Measurements from ENCODE around the gene MARCHF6.
"Not testable (repeated sequence)": the region's sequence is repeated elsewhere in the genome, so short reads cannot be mapped to it uniquely, and the experiment has no call there.

MARCHF6 gene

DNA sequence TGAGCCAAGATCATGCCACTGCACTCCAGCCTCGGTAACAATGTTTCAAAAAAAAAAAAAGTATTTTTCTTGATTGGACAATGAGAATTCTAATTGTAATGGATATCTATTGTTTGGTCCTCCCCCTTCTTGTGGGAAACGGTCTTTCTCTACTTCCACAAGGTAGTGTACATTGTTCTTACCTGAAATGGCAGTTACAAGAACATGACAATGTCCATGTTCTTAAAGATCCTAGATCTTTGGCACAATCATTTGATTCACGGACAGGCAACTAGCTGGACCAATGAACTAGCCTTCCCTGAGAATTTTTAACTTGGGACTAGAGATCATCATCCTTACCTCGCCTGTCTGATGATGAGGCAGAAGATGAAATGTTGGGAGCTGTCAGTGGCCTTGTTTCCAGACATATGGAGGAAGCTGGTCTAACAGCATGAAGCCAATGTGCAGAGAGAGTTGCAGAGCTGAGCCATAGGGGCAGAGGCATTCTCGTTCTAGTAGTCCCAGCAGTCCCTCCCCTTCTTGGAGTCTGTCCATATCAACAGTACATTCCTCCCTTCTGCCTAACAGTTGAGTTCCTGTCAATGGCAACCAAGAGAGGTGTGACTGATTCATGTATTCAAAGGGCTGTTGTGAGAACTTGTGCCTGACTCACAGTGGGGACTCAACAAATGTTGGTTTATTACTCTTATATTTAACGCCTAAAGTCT lies 2.1 kb upstream of the MARCHF6 start:
- DNase-seq = no peak

DNA sequence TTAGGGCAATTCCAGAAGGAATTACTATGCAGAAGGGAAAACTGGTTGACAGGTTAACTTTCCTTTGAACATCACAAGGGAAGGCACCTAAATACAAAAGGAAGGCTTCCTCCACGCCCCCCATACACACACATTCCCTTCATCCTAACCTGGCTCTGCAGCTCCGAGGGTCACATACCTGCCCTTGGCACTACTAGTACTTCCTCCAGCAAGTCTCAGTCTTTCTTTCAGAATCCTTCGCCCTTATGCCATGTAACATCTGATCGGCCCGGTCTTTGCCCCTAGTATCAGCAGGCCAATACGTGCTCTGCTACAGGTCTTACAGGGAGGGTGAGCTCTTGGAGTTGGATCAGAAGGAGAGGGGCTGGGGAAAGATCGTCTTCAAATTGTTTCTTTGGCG lies 1.6 kb upstream of the MARCHF6 start:
- no peak for DNase-seq

DNA sequence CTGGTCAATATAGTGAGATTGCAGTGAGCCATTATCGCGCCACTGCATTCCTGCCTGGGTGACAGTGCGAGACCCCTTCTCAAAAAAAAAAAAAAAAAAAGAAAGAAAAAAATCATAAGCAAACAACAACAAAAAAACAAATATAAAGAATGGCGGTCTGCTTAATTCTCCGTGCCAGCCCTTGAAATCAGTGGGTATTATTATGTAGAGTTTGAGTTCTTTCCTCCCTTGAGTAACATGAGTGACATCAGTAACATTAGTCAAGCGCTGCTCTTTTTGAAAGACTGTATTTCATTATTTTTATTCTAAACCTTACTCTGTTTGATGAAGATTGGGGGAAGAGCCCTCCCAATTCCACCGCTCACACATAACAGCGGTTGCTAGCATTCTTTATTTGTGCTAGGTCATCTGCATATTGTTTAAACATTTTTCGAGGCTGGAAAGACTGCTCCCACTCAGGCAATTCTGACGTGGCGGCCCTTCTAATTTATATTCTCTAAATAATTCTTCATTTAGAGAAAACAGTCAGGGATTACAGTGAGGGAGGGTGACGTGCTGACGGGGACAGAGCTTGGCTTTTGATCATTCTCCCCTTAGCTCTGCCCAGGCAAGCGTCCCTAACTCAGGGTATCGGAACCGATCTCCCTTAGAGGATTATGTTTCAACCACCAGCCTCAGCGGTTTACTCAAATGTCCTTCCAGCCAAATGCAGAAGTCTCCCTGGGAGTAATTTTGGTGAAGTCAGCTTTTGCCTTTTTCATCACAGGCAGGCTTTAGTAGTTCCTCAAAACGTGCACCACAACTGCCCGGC lies 860 bp upstream of the MARCHF6 start:
- DNase-seq = no peak

DNA sequence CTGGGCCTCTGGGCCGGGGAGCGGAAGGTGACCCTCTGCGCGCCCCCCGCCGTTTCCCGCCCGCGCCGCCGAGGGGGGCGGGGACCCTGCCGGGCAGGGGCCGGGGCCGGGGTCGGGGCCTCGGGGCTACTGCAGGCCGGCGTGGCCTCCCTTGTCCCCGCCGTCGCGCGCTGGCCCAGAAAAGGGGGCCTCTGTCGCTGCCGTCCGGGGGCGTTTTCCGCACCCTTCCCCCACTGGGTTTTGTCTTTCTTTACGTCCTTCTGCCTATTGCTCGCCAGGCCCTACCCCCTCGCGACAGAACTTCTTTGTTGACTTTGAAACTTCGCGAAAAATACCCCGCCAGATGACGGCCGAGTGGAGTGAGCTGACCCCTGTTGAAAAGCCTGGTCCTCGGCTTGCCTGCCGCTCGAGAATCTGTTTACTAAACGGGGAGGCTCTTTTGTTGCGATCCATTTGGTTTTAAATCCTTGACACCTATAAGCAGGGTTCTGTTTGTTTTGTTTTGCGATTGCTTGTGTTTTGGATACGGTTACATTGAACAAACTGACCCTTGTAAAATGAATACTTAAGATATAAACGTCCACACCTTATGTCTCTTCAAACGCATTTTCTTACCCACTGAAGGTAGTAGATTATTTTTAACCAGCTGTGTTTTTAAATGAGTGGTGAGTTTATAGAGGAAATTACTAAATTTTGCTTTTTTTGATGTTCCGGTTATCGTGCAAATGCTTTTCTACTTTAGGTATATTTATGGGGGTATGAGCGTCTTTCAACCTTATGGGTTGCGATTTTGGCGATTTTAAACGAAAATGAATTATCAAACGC lies 765 bp downstream of the MARCHF6 start:
- DNase-seq = peak; percentile 76

DNA sequence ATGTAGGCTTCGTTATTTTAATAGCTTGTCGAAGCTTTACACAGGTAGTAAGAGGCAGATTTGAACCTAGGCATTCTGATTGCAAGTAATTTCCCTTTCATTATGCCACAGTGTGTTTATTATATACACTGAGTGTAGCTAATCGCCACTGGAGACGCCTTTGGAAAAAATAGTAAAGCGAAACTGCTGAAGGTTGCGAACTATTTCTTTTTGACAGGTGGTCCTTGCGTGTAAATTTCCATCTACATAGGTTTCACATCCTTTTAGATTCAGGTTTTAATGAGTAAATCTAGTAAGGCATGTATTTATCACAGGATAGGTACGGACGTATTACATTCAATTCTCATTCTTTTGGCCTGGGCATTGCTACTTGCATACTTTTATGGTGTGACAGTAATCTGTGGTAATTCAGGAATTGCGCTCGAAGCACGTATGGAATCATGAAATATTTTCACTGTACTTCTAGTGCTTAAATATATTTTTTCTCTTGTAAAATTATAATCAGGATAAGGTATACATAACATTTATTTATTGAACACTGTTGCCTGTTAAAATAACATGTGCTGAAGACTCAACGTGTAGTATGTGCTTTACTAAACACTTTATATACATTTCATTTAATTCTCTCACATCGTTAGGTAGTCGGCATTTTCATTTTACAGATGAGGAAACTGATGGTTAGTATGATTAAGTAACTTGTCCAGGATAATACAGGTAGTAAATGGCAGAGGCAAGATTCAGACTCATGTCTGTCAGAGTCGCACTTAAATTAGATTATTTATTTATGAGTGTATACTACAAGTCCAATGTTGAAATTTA lies 1.8 kb downstream of the MARCHF6 start:
- DNase-seq = no peak

DNA sequence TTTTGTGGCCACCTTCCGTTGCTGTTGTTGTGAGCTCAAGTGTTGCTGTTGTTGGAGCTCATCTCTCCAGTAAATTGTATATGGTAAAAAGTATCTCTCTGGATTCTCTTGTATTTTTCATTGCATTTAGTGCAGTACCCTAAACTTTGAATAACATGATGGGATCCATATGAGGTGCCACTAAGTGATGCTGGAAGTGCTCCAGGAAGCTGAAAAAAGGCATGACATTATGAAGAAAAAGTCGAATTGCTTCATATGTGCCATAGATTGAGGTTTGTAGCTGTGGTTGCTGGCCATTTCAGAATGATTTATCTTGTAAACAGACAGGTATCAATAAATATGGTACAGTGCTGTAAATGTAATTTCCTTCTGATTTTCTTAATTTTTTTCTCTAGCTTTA lies 5.5 kb downstream of the MARCHF6 start:
- DNase-seq = no peak

DNA sequence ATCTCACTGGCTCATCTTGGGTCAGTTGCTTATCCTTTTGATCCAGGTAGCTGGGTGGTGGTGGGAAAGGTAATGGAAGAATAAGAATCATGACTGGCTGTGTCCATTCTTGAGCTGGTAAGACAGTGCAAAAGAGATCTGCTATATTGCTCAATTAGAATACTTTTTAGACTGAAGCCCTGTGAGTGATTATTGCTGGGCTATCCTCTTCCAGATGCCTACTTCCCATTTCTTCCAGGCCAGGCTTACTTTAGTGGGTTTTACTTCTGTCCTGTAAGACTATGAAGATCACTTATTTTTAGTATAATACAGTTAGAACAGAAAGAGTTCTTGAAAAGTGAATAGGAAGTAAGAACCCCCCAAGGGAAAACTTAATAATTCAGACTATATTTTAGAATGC lies 7.2 kb downstream of the MARCHF6 start:
- no peak for DNase-seq

DNA sequence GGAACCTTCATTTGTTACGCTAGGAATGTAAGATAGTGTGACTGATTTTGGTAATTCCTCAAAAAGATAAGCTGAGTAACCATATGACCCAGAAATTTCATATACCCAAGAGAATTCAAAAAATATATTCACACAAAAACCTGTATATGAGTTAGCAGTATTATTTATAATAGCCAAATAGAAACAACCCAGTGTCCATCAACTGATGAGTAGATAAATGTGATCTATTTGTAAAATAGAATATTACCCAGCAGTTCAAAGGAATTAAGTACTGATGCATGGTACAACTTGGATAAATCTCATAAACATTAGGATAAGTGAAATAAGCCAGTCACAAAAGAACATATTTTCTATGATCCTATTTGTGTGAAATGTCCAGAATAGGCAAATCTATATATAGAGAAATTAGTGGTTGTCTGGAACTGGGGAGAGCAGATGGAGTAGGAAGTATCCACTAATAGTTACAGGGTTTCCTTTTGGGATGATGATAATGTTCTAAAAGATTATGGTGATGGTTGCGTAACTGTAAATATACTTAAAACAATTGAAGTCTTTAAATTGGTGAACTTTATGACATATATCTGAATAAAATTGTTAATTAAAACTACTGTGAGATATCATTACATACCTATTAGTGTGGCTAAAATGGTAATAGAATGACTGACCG lies 10.2 kb downstream of the MARCHF6 start:
- DNase-seq = no peak

DNA sequence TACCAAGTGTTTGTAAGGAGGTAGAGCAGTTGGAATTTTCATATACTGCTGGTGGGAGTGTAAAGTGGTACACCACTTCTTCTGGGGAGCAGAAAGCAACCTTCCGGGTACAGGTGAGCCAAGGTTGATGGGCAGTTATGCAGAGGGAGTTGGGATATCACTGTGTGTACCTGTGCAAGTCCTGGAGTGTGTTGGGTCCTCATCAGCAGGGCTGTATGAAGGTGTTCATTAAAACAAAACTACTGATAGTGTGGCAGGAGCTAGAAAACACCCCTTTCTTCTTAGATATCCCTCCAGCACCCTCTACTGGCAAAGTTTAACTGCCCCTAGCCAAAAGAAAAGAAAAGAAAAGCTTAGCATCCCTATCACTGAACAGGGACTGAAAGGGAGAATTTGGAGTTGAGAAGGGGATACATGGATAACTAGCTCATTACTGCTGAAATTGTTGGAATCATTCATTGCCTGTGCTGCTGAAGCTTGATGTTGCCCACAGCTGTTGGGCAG lies 10.7 kb downstream of the MARCHF6 start:
- no peak for DNase-seq

DNA sequence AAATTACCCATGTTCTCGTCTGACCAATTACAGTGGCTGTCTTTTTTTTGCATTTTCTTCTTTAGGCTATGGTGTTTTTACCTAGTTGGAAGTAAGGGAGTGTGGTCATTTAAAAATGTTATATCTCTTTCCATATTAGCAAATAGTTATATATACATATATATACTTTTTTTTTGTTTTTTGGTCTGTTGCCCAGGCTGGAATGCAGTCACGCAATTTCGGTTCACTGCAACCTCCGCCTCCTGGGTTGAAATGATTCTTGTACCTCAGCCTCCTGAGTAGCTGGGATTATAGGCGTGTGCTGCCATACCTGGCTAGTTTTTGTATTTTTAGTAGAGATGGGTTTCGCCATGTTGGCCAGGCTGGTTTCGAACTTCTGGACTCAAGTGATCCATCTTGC lies 12.3 kb downstream of the MARCHF6 start:
- DNase-seq = no peak

DNA sequence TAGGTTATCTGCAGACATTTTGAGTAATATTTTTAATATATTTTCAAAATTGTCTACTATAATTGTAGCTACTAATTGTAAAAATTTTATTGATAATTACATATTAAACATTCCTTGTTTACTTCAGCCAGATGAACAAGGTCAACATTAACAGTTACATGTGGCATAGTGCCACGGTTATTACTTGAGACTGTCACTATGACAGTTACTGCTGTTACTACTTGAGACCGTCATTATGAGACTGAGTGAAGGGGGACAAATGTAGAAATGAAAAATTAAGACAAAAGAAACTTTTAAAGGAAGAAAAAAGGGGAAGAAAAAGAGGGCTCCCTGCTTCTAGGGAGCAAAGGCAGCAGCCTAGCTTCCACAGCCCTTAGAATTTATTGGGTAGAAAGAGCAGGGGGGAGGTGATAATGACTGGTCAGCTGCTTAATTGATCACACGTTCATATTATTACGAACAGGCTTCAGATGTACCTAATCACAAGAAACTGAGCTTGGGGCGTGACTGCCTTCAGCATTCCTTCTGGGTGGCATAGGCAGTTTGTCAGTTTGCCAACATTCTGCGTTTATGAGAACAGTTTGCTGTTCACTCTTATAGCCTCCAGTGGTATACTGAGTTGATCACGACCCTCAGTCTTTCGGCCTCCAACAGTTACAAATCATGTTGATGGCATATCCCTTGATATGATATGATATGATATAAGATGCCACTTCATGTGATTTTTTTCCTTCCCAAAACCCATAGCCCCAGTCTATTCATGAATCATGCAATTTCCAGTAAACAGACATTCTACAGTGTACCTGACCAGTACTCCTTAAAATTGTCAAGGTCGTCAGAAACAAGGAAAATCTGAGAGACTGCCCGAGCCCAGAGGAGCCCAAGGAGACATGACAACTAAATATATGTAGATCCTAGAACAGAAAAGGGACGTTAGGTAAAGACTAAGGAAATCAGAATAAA lies 13.1 kb downstream of the MARCHF6 start:
- no peak for DNase-seq

DNA sequence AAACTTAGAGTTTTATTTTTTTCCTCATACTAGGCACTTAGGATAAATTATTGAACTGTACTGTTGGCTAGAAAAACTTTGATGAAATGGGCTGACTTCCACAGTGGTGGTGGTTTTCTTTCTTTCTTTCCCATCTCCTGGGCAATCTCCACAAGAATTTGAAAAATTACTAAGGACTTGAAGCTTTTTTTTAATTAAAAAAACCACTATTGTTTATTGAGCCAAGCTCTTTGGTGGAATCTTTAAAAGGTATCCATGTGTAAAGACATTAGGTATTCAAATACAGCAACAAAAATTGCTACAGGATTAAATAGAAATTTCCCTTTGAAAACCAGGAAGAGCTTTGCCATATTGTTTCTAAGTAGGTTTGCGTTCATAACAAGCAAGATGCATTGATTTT lies 14.1 kb downstream of the MARCHF6 start:
- no peak for DNase-seq

DNA sequence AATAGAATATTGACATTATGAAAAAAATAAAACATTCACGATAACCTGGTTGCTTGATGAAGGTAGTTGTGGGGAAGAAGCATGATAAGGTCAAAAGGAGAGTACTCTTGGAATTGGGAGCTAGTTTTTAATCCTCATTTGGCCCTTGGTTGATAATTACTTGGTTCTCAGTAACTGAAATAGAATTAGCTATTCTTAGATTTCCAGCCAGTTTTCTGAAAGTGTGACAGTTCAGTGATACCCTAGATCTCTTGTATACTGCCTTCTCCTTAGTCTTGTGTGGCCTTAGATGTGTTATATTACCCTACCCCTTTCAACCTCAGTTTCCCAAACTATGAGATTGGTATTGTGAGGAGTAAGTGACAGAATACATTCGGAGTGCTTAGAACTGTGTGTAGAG lies 17.4 kb downstream of the MARCHF6 start:
- DNase-seq = no peak

DNA sequence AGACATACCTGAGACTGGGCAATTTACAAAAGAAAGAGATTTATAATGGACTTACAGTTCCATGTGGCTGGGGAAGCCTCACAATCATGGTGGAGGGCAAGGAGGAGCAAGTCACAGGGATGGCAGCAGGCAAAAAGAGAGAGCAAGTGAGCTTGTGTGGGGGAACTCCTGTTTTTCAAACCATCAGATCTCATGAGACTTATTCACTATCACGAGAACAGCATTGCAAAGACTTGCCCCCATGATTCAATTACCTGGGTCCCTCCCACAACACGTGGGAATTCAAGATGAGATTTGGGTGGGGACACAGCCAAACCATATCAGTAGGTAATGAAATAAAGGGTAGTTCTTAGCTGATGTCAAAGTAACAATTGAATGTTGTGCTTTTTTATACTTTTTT lies 17.9 kb downstream of the MARCHF6 start:
- DNase-seq = not testable (repeated sequence)

DNA sequence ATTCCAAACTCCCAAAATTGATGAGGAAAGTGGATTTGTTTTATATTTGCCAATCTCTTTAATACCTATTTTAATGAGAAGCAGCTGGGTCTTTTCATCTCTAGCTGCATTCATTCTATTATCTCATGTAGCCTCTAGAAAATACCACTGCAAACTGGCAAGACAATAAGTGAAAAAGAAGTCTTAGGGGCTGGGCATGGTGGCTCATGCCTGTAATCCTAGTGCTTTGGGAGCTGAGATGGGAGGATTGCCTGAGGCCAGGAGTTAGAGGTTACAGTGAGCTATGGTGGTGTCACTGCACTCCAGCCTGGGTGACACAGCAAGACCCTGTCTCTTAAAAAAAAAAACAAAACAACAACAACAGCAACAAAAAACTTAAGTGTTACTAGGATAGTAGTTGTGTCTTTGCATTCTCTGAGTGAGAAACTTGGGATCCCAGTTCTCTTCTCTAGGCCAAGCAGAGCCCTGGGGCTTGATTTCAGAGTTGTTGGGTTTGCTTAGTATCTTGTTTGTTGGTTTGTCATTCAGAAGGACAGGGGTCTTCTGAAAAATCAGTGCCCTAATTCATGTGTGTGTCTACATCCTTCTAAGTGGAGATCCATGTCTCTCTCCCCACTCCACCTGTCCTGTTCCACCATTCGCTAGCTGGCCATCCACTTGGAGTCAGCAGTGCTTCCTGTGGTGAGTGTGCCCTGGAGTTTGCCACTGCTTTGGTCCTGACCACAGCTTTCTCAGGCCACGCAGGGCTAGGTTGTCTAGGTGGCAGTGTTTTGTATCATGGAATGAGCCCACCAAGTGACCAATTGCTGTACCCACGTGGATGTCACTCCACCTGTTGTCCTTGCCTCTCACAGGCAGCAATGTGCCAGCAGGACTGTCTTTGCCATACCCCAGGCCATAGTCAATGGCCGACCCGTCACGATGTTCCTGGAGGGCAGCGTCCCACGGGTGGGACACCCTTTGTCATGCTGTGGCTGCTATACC lies 19.5 kb downstream of the MARCHF6 start:
- DNase-seq = no peak

DNA sequence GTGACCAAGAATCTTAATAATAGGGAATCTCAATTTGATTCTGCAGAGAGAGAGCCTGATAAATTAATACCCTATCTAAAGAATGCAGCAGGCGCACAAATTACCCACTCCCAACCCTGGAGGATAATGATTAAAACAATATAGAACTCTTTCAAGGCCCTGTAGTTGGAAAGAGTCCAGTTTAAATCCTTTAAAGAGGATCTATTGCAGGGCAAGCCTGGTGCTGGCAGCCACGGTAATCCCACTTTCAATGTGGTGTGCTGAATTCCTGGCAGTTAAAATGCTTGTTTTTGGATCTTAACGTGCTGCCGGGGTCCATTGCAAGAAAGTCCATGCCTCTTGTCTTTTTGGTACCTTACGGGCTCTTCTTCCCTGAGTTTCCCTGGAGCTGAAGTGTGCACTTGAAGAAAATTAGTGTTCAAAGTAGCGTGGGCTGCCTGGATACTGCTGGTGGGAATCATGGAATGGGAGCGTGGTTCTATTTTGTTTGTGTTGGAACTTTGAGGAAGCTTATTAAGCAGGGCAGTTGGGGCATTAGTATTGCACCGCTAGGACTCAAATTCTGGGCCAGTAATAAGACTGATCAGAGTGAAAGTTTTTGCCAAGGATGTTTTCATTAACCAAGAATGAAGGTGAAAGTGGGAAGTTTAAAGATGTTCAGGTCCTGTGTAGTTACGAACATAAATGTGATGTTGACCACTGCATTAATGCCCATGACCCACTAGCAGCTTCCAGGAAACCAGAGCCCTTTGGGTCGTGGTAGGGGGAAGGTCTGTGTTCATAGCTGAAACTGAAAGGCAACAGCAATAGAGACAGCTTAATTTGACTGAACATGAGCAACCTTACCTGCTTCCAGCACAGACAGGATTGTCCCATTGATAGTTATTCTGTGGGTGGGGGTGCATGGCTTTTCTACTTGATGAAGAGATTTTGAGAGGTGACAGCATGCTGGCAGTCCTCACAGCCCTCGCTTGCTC lies 20.8 kb downstream of the MARCHF6 start:
- no peak for DNase-seq

DNA sequence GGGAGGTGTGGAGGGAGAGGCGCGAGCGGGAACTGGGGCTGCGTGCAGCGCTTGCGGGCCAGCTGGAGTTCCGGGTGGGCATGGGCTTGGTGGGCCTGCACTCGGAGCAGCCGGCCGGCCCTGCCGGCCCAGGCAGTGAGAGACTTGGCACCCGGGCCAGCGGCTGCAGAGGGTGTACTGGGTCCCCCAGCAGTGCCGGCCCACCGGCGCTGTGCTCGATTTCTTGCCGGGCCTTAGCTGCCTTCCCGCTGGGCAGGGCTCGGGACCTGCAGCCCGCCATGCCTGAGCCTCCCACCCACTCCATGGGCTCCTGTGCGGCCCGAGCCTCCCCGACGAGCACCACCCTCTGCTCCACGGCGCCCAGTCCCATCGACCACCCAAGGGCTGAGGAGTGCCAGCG lies 21.7 kb downstream of the MARCHF6 start:
- DNase-seq = not testable (repeated sequence)

DNA sequence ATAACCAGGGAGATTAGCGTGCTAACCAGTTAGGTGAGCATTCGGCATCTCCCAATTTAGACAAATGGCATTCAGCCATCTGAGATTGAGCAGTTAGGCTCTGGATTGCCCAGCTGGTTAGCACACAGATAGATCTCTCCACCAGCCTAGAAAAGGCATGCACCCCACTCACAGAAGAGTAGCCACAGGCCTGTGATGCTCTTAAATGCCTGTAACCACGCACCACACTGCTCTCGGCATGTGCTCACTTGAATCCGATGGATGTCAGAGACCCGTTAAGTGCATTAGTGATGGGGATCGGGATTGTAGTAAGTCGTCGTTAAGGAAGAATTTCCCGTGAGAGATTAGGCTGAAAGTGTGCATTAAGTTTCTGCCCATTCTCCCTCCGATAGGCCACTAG lies 23.0 kb downstream of the MARCHF6 start:
- DNase-seq = no peak

All from right forelimb (tissue), 1 donor.